ENCODE data around the gene CDH4. TPM values are rescaled to one million over a fixed set of nuclear protein-coding genes. Genes with fewer than 3 reads are reported as not detected.
A peak's percentile ranks its signal among the peaks of the same experiment; 100 is the strongest.
"Not testable (repeated sequence)": the region's sequence is repeated elsewhere in the genome, so short reads cannot be mapped to it uniquely, and the experiment has no call there.

Gene CDH4
- total RNA-seq, 1 donor from 2014 or later: 8.9 TPM

GRCh38 chr20:61451009-61451408, 198.9 kb downstream of the CDH4 start:
- Mint-ChIP-seq H3K9me3 (peaks cover 2% of the 10 kb centered on the region), H3K27me3 (ENCODE audit: low read depth) (no peaks in the 10 kb centered on the region), H3K4me1 (peaks cover 36% of the 10 kb centered on the region), H3K4me3 (no peak overlapping the region), H3K36me3 (ENCODE audit: low read depth) (no peaks in the 10 kb centered on the region), H3K27ac (ENCODE audit: unreplicated experiment) (no peak overlapping the region)
- TF ChIP-seq CTCF (conservative IDR thresholded peaks at IDR 0.05): no peak
- no peak for DNase-seq (ENCODE audit: low read depth, low spot score)

GRCh38 chr20:61451953-61452352, 199.9 kb downstream of the CDH4 start:
- peaks cover 36% of the 10 kb centered on the region for H3K4me1 Mint-ChIP-seq
- TF ChIP-seq CTCF (conservative IDR thresholded peaks at IDR 0.05): no peak

GRCh38 chr20:61453219-61453618, 201.2 kb downstream of the CDH4 start:
- no peak for DNase-seq (ENCODE audit: low read depth, low spot score)
- Mint-ChIP-seq H3K36me3 (ENCODE audit: low read depth) (no peaks in the 10 kb centered on the region), H3K4me3 (no peak overlapping the region), H3K9me3 (no peaks in the 10 kb centered on the region), H3K4me1 (peaks cover 29% of the 10 kb centered on the region), H3K27ac (ENCODE audit: unreplicated experiment) (no peak overlapping the region), H3K27me3 (ENCODE audit: low read depth) (no peaks in the 10 kb centered on the region)
- no peak for TF ChIP-seq CTCF (conservative IDR thresholded peaks at IDR 0.05)

More at GRCh38 chr20:61451953-61452352, 199.9 kb downstream of the CDH4 start:
- peaks cover 2% of the 10 kb centered on the region for H3K9me3 Mint-ChIP-seq
- no peak overlapping the region for H3K27ac Mint-ChIP-seq (ENCODE audit: unreplicated experiment)
- H3K36me3 Mint-ChIP-seq (ENCODE audit: low read depth): no peaks in the 10 kb centered on the region
- no peak overlapping the region for H3K4me3 Mint-ChIP-seq
- no peak for DNase-seq (ENCODE audit: low read depth, low spot score)
- no peaks in the 10 kb centered on the region for H3K27me3 Mint-ChIP-seq (ENCODE audit: low read depth)

GRCh38 chr20:61453623-61454022, 201.6 kb downstream of the CDH4 start:
- H3K4me3 Mint-ChIP-seq; H3K9me3 Mint-ChIP-seq; H3K27me3 Mint-ChIP-seq (ENCODE audit: low read depth); DNase-seq (ENCODE audit: low read depth, low spot score); H3K36me3 Mint-ChIP-seq (ENCODE audit: low read depth): not testable (repeated sequence)
- Mint-ChIP-seq H3K4me1 (peaks cover 25% of the 10 kb centered on the region), H3K27ac (ENCODE audit: unreplicated experiment) (peak overlapping the region; percentile 40)

GRCh38 chr20:61454053-61454452, 202.0 kb downstream of the CDH4 start:
- Mint-ChIP-seq H3K4me1 (peaks cover 21% of the 10 kb centered on the region), H3K9me3 (no peaks in the 10 kb centered on the region), H3K4me3 (no peak overlapping the region), H3K27ac (ENCODE audit: unreplicated experiment) (peak overlapping the region; percentile 40), H3K36me3 (ENCODE audit: low read depth) (no peaks in the 10 kb centered on the region), H3K27me3 (ENCODE audit: low read depth) (no peaks in the 10 kb centered on the region)
- DNase-seq (ENCODE audit: low read depth, low spot score): no peak
- TF ChIP-seq CTCF (conservative IDR thresholded peaks at IDR 0.05): no peak

- no peaks in the 10 kb centered on the region for H3K27me3 Mint-ChIP-seq (ENCODE audit: low read depth)
- no peaks in the 10 kb centered on the region for H3K36me3 Mint-ChIP-seq (ENCODE audit: low read depth)
- no peaks in the 10 kb centered on the region for H3K9me3 Mint-ChIP-seq
- no peak for DNase-seq (ENCODE audit: low read depth, low spot score)
- H3K4me1 Mint-ChIP-seq: peaks cover 9% of the 10 kb centered on the region
- no peak for TF ChIP-seq CTCF (conservative IDR thresholded peaks at IDR 0.05)
- no peak overlapping the region for H3K4me3 Mint-ChIP-seq
- no peak overlapping the region for H3K27ac Mint-ChIP-seq (ENCODE audit: unreplicated experiment)
Observed at GRCh38 chr20:61455508-61456215, 203.6 kb downstream of the CDH4 start.

All from neural crest cell (in vitro differentiated cells).